ENCODE data around the gene FAM187B.

DNA sequence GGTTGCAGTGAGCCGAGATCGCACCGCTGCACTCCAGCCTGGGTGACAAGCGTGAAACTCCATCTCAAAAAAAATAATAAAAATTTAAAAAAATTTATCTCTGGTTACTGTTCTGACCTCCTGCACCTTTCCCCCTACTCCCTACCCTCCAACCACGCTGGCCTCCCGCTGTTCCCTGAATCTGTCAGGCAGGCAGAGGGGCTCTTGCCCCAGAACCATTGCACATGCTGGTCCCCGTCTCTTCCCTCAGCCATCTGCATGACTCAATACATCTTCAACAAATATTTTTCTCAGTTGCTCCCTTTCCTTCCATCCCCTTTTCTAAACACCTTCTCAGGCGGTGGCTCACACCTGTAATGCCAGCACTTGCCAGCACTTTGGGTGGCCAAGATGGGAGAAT lies 1.1 kb upstream of the FAM187B start:
- TF ChIP-seq CTCF (conservative IDR thresholded peaks at IDR 0.05; ENCODE audit: low read depth, low read length) (no peak), EZH2 (IDR thresholded peaks at IDR 0.05; ENCODE audit: borderline replicate concordance, low read depth, low read length, poor library complexity, severe bottlenecking) (no peak)

Data from A673 (cell line).